IMR-90 (cell line): ENCODE results near the gene SLC16A2.
A peak's percentile ranks its signal among the peaks of the same experiment; 100 is the strongest.

Experiments
- BHLHE40 ChIP-seq: fragments of 150-350 bp; IDR thresholded peaks from 2 replicates; pipeline ENCODE4 v1.6.1; 2016; ENCODE audit warnings: mild to moderate bottlenecking, low read depth, low read length
- CEBPB ChIP-seq: IDR thresholded peaks from 2 replicates; pipeline ENCODE4 v1.6.1; 2012; ENCODE audit warnings: low read depth, low read length, improper control_type of control experiment
- CHD1 ChIP-seq: IDR thresholded peaks from 2 replicates; pipeline ENCODE4 v1.6.1; 2012; ENCODE audit warnings: low read depth, low read length, improper control_type of control experiment
- NFE2L2 ChIP-seq: fragments of 150-350 bp; IDR thresholded peaks from 2 replicates; pipeline ENCODE4 v1.6.1; 2016; ENCODE audit warnings: low read depth, mild to moderate bottlenecking, low read length
- POLR2A ChIP-seq: IDR thresholded peaks from 2 replicates; pipeline ENCODE4 v1.6.1; 2012; ENCODE audit warnings: mild to moderate bottlenecking, low read depth, low read length
- RCOR1 ChIP-seq: IDR thresholded peaks from 2 replicates; pipeline ENCODE4 v1.6.1; 2012; ENCODE audit warnings: mild to moderate bottlenecking, low read length, improper control_type of control experiment; ENCODE audit not compliant: insufficient replicate concordance
- SMC3 ChIP-seq: fragments of 150-350 bp; IDR thresholded peaks from 2 replicates; pipeline ENCODE4 v1.6.1; 2016; ENCODE audit warnings: low read depth, mild to moderate bottlenecking, antibody characterized with exemption, low read length, moderate library complexity
- TF ChIP-seq, protein P1 (sequence below): conservative IDR thresholded peaks from 2 replicates; pipeline ENCODE4 v1.5.1; 2012; ENCODE audit warnings: mild to moderate bottlenecking, low read depth, low read length, improper control_type of control experiment
- TF ChIP-seq, protein P2 (sequence below): fragments of 150-350 bp; IDR thresholded peaks from 2 replicates; pipeline ENCODE4 v1.6.1; 2017; ENCODE audit warnings: mild to moderate bottlenecking, antibody characterized with exemption, low read length, low read depth
- TF ChIP-seq, protein P3 (sequence below): fragments of 150-350 bp; IDR thresholded peaks from 2 replicates; pipeline ENCODE4 v1.6.1; 2016; ENCODE audit warnings: low read depth, mild to moderate bottlenecking, low read length, moderate library complexity, borderline replicate concordance

DNA sequence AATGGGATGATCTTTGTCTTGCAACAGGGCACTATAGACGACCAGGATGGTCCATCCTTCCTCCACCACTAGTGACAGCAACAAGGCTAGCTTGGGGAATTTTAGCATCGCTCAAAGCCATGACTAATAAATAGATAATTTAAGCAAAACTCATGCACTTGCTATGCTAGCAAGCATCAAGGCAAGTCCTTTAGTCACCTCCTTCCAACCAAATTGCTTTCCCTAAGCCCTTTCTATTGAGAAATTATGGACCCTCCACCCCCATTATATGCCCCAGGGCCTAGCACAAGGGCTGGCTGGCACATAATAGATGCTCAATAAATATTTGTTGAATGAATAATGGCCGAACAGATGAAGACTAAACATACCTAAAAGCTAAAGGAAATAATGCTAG lies 28.6 kb downstream of the SLC16A2 start:
- TF ChIP-seq, protein P1, sequence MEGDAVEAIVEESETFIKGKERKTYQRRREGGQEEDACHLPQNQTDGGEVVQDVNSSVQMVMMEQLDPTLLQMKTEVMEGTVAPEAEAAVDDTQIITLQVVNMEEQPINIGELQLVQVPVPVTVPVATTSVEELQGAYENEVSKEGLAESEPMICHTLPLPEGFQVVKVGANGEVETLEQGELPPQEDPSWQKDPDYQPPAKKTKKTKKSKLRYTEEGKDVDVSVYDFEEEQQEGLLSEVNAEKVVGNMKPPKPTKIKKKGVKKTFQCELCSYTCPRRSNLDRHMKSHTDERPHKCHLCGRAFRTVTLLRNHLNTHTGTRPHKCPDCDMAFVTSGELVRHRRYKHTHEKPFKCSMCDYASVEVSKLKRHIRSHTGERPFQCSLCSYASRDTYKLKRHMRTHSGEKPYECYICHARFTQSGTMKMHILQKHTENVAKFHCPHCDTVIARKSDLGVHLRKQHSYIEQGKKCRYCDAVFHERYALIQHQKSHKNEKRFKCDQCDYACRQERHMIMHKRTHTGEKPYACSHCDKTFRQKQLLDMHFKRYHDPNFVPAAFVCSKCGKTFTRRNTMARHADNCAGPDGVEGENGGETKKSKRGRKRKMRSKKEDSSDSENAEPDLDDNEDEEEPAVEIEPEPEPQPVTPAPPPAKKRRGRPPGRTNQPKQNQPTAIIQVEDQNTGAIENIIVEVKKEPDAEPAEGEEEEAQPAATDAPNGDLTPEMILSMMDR = no peak
- TF ChIP-seq RCOR1 = no peak
- TF ChIP-seq POLR2A = no peak
- TF ChIP-seq SMC3 = no peak
- TF ChIP-seq NFE2L2 = no peak
- no peak for TF ChIP-seq BHLHE40
- TF ChIP-seq, protein P2, sequence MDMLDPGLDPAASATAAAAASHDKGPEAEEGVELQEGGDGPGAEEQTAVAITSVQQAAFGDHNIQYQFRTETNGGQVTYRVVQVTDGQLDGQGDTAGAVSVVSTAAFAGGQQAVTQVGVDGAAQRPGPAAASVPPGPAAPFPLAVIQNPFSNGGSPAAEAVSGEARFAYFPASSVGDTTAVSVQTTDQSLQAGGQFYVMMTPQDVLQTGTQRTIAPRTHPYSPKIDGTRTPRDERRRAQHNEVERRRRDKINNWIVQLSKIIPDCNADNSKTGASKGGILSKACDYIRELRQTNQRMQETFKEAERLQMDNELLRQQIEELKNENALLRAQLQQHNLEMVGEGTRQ = no peak
- 0 out of 2 replicates have a peak, but pooled peaks have one; percentile 33 for TF ChIP-seq CEBPB
- TF ChIP-seq, protein P3, sequence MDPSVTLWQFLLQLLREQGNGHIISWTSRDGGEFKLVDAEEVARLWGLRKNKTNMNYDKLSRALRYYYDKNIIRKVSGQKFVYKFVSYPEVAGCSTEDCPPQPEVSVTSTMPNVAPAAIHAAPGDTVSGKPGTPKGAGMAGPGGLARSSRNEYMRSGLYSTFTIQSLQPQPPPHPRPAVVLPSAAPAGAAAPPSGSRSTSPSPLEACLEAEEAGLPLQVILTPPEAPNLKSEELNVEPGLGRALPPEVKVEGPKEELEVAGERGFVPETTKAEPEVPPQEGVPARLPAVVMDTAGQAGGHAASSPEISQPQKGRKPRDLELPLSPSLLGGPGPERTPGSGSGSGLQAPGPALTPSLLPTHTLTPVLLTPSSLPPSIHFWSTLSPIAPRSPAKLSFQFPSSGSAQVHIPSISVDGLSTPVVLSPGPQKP = no peak
- TF ChIP-seq CHD1 = no peak
